GM19438 (cell line): ENCODE results near the gene AIFM1.
A peak's percentile ranks its signal among the peaks of the same experiment; 100 is the strongest.

ENCODE experiments used
- ATAC-seq: cut with Tn5 transposase; IDR thresholded peaks from one replicate; pipeline ENCODE4 v1.9.1; 2021; ENCODE audit warnings: low read depth; ENCODE audit not compliant: unreplicated experiment

Gene AIFM1

GRCh38 chrX:130165703-130166502 is at the start of gene AIFM1:
TSS of gene AIFM1 (minus strand) at chrX:130165841. CDS start at chrX:130165656, 185 bp downstream.
- peak; percentile 86 for ATAC-seq

GRCh38 chrX:130213376-130213775 is 47.7 kb upstream of the AIFM1 start:
- no peak for ATAC-seq

- ATAC-seq, result no peak
Observed at GRCh38 chrX:130212371-130212770, 46.7 kb upstream of the AIFM1 start.

- ATAC-seq, result no peak
Observed at GRCh38 chrX:130211415-130212186, 46.0 kb upstream of the AIFM1 start.

- ATAC-seq, result no peak
Observed at GRCh38 chrX:130204647-130205046, 39.0 kb upstream of the AIFM1 start.

GRCh38 chrX:130197464-130197863 is 31.8 kb upstream of the AIFM1 start:
- ATAC-seq, result no peak

- ATAC-seq, result no peak
Observed at GRCh38 chrX:130196466-130196865, 30.8 kb upstream of the AIFM1 start.

GRCh38 chrX:130190801-130191200 is 25.2 kb upstream of the AIFM1 start:
- ATAC-seq, result no peak

GRCh38 chrX:130186651-130187050 is 21.0 kb upstream of the AIFM1 start:
- ATAC-seq, result no peak

- no peak for ATAC-seq
Observed at GRCh38 chrX:130184857-130185256, 19.2 kb upstream of the AIFM1 start.

GRCh38 chrX:130184168-130184567 is 18.5 kb upstream of the AIFM1 start:
- no peak for ATAC-seq

GRCh38 chrX:130179579-130180215 is 14.1 kb upstream of the AIFM1 start:
- no peak for ATAC-seq

GRCh38 chrX:130179170-130179569 is 13.5 kb upstream of the AIFM1 start:
- no peak for ATAC-seq

- ATAC-seq, result no peak
Observed at GRCh38 chrX:130176942-130177341, 11.3 kb upstream of the AIFM1 start.

GRCh38 chrX:130176354-130176776 is 10.7 kb upstream of the AIFM1 start:
- peak; percentile 63 for ATAC-seq

- ATAC-seq, result no peak
Observed at GRCh38 chrX:130174937-130175336, 9.3 kb upstream of the AIFM1 start.

- ATAC-seq, result no peak
Observed at GRCh38 chrX:130174045-130174704, 8.5 kb upstream of the AIFM1 start.

- ATAC-seq, result peak; percentile 40
Observed at GRCh38 chrX:130173190-130173895, 7.7 kb upstream of the AIFM1 start.

- no peak for ATAC-seq
Observed at GRCh38 chrX:130172127-130172845, 6.6 kb upstream of the AIFM1 start.
